Stimulated activated CD8-positive, alpha-beta memory T cell treated with anti-CD3 and anti-CD28 coated beads, Interleukin-4, amount 100 ng/mL, for 48 hours (primary cell): Measurements from ENCODE around the gene FERMT3.
A peak's percentile ranks its signal among the peaks of the same experiment; 100 is the strongest.

ENCODE experiments used
- DNase-seq: peaks from one replicate; pipeline ENCODE4 v3.0.0-alpha.2; 2020

Gene FERMT3

GRCh38 chr11:64186492-64187165 lies 19.9 kb upstream of the FERMT3 start:
- DNase-seq, result peak; percentile 67

- no peak for DNase-seq
Observed at GRCh38 chr11:64192434-64192833, 14.1 kb upstream of the FERMT3 start.

GRCh38 chr11:64196626-64197025 lies 9.9 kb upstream of the FERMT3 start:
- no peak for DNase-seq

GRCh38 chr11:64198511-64198910 lies 8.0 kb upstream of the FERMT3 start:
- no peak for DNase-seq

- DNase-seq, result no peak
Observed at GRCh38 chr11:64201543-64201942, 5.0 kb upstream of the FERMT3 start.

GRCh38 chr11:64202992-64203391 lies 3.5 kb upstream of the FERMT3 start:
- DNase-seq, result no peak

- no peak for DNase-seq
Observed at GRCh38 chr11:64203421-64204079, 3.0 kb upstream of the FERMT3 start.

GRCh38 chr11:64204080-64204440 lies 2.5 kb upstream of the FERMT3 start:
- no peak for DNase-seq

- DNase-seq, result peak; percentile 84
Observed at GRCh38 chr11:64204464-64204989, 2.0 kb upstream of the FERMT3 start.

- peak; percentile 89 for DNase-seq
Observed at GRCh38 chr11:64207256-64208085, 950 bp downstream of the FERMT3 start.

- no peak for DNase-seq
Observed at GRCh38 chr11:64208086-64208795, 1.7 kb downstream of the FERMT3 start.

- DNase-seq, result no peak
Observed at GRCh38 chr11:64208796-64209562, 2.5 kb downstream of the FERMT3 start.

GRCh38 chr11:64209563-64209843 lies 3.0 kb downstream of the FERMT3 start:
- no peak for DNase-seq

- no peak for DNase-seq
Observed at GRCh38 chr11:64210301-64211020, 3.9 kb downstream of the FERMT3 start.

GRCh38 chr11:64211181-64211872 lies 4.8 kb downstream of the FERMT3 start:
- DNase-seq, result no peak

GRCh38 chr11:64216879-64217278 lies 10.4 kb downstream of the FERMT3 start:
- no peak for DNase-seq

GRCh38 chr11:64218628-64219353 lies 12.3 kb downstream of the FERMT3 start:
- no peak for DNase-seq

GRCh38 chr11:64219354-64219684 lies 12.8 kb downstream of the FERMT3 start:
- no peak for DNase-seq

GRCh38 chr11:64219755-64220154 lies 13.2 kb downstream of the FERMT3 start:
- DNase-seq, result no peak

GRCh38 chr11:64220271-64220670 lies 13.8 kb downstream of the FERMT3 start:
- no peak for DNase-seq

- no peak for DNase-seq
Observed at GRCh38 chr11:64220798-64221197, 14.3 kb downstream of the FERMT3 start.
